ENCODE measurements around the gene CFLAR.
"Not testable (repeated sequence)": the region's sequence is repeated elsewhere in the genome, so short reads cannot be mapped to it uniquely, and the experiment has no call there.

Gene CFLAR

DNA sequence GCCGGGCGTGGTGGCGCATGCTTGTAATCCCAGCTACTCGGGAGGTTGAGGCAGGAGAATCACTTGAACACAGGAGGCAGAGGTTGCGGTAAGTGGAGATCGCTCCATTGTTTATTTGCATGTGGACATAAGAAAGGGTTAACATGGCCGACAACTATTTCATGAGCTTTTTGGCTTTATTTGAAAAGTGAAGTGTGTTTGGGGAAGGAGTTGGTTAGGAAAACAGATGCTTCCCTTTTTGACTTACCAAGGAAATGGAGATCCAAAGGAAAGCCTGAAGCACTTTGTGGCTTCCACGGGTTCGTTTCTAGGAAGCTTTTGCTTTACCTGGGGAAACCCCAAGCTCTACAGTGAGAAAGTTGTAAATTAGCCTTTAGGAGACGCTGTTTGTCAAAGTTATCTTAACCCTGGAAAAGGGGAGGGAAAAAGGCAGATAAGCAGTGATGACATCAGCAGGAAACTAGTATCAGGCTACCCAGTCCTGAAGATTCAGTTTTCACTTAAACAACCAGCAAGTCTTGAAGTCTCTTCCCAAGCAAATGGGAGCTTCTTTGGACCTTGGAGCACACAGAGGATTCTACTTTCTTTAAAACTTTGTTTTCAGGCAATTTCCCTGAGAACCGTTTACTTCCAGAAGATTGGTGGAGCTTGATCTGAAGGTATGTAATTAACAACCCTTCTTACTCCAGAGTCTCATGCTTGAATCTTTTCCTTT, 66.8 kb downstream of the CFLAR start, which contains the start of gene CASP10:
TSS of gene CASP10 (plus strand) at position 492 of the 715 bp plus-strand sequence. CDS start 2,637 bp downstream, outside the sequence.
- no peak for DNase-seq (ENCODE audit: low read depth, low spot score)

DNA sequence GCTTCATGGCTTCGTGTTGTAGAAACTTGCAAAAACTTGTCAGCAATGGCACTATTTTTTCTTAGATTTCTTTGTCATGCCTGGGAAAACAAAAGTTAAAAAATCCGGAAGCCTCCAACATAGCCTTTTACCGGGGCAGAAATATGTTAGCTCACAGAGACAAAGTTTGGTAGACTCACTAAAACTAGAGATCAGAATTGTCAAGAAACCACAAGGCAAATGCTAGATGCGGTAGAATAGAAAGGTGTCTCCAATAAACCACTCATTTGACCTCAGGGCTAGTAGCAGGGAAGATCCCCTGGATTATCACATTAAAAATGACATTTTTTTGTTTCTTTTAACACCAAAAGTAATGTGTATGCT, 67.4 kb downstream of the CFLAR start:
- DNase-seq (ENCODE audit: low read depth, low spot score): no peak

DNA sequence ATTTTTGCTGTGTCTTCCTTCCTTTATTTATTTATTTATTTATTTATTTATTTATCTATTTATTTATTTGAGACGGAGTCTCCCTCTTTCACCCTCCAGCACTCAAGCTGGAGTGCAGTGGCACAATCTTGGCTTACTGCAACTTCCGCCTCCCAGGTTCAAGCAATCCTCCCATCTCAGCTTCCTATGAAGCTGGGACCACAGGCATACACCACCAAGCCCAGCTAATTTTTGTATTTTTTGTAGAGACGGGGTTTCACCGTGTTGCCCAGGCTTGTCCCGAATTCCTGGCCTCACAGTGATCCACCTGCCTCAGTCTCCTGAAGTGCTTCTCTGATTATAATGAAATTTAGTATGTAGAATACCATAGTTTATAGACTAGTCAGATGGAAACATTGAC, 67.9 kb downstream of the CFLAR start:
- DNase-seq (ENCODE audit: low read depth, low spot score): not testable (repeated sequence)

- DNase-seq (ENCODE audit: low read depth, low spot score): not testable (repeated sequence)
Measured at GRCh38 chr2:201184248-201184647, 68.3 kb downstream of the CFLAR start.

DNA sequence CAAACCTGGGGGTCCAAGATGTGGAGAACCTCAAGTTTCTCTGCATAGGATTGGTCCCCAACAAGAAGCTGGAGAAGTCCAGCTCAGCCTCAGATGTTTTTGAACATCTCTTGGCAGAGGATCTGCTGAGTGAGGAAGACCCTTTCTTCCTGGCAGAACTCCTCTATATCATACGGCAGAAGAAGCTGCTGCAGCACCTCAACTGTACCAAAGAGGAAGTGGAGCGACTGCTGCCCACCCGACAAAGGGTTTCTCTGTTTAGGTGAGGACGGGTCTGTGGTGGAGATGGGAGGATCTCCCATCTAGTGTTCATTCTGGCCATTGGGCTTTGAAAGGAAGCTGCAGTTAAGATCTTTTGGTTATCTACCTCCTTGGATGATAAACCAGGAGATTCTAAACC, 69.9 kb downstream of the CFLAR start:
- DNase-seq (ENCODE audit: low read depth, low spot score): no peak

- no peak for DNase-seq (ENCODE audit: low read depth, low spot score)
Measured at GRCh38 chr2:201186982-201187381, 71.0 kb downstream of the CFLAR start.

DNA sequence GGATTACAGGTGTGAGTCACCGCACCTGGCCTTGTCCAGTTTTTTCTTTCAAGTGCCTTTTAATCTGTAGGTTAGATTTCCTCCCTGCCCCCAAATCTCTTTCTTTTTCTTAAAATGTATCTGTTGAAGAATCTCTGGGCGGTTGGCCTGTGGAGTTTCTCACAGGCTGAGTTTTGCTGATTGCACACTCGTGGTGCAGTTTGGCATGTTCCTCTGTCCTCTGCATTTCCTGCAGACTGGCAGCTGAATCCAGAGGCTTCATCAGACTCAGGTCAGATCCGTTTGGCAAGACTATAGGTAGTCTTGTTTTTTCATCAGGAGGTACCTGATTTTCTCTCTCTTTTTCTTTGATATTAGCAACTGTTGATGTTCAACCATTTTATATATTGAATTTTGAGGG, 72.5 kb downstream of the CFLAR start:
- DNase-seq (ENCODE audit: low read depth, low spot score): no peak

- no peak for DNase-seq (ENCODE audit: low read depth, low spot score)
Measured at GRCh38 chr2:201191132-201191875, 75.3 kb downstream of the CFLAR start.

- DNase-seq (ENCODE audit: low read depth, low spot score): no peak
Measured at GRCh38 chr2:201194097-201194496, 78.1 kb downstream of the CFLAR start.

DNA sequence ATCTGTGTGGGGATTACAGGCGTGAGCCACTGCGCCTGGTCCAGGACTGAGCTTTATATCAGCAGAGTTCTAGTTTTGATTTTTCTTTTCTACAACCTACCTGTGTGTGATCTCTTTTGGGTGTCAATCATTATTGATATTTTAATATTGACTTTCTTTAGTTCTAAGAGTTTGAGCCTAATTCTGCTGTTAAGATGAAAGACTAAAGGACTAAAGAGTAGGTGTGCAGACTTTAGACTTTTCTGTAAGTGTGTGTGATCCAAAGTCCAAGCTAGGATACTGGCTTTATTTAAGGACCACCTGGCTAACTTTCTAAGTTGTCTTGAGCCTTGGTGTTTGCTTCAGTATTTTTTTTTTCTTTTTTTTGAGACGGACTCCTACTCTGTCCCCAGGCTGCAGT, 79.4 kb downstream of the CFLAR start:
- no peak for DNase-seq (ENCODE audit: low read depth, low spot score)

GRCh38 chr2:201196003-201196402, 80.0 kb downstream of the CFLAR start:
- DNase-seq (ENCODE audit: low read depth, low spot score): no peak

- no peak for DNase-seq (ENCODE audit: low read depth, low spot score)
Measured at GRCh38 chr2:201196803-201197202, 80.8 kb downstream of the CFLAR start.

DNA sequence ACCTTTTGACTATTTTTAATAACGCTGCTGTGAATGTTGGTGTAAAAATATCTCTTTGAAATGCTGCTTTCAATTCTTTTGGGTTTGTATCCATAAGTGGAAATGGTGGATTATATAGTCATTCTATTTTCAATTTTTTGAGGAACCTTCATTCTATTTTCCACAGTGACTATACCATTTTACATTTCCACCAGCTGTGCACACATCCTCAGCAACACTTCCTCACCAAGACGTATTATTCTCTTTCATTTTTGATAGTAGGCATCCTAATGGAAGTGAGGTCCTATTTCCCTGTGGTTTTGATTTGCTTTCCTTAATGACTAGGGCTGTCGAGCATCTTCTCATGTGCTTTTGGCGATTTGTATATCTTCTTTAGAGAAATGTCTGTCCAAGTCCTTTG, 81.8 kb downstream of the CFLAR start:
- no peak for DNase-seq (ENCODE audit: low read depth, low spot score)

DNA sequence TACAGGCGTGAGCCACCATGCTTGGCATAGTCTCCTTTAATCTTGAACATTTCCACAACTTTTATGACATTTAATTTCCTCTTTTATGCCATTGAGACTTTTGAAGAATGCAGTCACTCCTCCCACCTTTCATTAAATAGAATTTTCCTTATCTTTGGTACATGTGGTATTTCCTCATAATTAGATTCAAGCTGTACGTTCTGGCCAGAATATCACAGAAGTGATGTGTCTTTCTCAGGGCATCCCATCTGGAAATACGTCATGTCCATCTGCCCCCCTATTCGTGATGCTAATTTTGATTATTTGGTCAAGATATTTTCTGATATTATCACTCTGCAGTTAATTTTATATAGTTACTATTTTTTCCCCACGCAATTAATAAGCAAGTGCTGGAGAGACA, 83.9 kb downstream of the CFLAR start:
- DNase-seq (ENCODE audit: low read depth, low spot score): no peak

DNA sequence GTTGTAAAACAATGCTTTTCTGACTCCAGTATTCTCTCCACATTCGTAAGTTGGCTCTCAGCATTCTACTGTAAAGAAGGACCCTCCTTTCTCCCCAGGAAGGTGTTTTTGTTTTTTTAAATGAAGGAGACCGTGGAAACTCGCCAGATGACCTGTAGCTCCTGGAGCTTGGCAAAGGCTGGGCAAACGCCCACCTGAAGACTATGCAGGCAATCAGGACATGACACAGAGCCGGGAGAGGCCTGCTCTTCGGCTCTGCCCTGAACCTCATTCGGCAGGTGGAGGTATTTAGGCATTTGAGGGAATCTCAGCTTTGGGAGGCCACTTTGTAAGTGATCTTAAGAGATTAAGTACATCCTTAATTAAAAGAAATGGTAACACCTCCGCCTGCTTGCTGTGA, 84.4 kb downstream of the CFLAR start:
- DNase-seq (ENCODE audit: low read depth, low spot score): no peak

DNA sequence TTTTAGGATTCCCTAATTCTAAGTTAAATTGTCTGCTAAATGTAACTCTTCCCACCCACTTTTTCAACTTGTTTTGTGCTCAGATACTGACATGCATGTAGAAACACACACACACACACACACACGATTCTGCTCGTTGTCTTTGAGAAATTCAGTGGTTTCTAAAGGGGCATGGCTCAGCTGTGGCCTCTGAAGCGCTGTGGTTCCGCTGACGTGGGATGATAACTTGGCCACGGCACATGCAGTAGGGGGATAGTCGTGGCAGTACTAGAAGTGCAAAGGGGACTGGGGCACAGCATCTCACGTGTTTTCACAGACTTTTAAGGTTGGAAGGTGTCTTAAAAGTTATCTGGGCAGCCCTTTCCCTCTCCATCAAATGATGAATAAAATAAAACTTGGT, 85.4 kb downstream of the CFLAR start:
- DNase-seq (ENCODE audit: low read depth, low spot score): no peak

- DNase-seq (ENCODE audit: low read depth, low spot score): no peak
Measured at GRCh38 chr2:201203916-201204654, 88.1 kb downstream of the CFLAR start.

DNA sequence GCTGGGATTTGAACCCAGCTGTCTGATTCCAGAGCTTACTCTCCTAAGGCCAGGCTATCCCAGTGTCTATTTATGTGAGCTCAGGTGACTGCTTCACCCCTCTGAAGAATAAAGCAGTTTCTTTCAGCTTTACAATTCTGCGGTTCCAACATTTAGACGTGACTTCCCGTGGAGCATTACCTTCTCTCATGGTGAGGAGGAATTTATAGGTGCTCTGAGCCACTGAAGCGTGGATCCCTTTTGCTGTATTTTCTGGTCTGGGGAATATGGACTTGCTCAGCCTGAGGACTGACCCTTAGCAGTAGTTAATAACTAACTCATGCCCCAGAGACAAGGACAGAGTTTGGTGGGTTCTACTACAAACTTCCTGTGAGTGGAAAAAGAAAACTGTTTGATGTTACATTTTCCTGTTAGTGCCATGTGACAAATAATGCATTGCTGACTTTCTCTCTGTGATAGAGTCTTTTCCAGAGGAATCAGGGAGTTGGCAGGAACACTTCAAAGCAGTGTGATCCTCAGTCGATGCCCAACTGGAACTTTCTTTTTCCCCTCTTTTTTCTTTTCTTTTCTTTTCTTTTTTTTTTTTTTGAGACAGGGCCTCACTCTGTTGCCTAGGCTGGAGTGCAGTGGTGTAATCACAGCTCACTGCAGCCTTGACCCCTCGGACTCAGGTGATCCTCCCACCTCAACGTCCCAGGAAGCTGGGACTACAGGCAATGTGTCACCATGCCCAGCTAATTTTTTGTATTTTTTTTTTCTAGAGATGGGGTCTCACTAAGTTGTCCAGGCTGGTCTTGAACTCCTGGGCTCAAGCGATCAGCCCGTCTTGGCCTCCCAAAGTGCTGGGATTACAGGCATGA, 88.9 kb downstream of the CFLAR start:
- DNase-seq (ENCODE audit: low read depth, low spot score): no peak

DNA sequence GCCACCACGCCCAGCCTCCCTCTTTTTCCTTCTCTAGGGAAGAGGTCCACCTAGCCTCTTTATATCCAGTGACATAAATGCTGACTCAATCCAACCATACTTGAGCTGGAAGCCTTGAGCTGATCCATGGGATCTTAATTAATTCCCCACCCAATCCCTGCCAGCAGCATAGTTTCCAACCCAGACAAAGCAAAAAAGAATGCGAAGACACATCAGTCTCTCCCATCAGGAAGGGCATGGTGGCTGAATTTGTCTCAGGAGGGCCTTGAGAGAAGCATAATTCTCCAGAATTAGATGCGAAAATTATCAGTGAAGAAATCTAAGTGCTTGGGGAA, 89.5 kb downstream of the CFLAR start:
- no peak for DNase-seq (ENCODE audit: low read depth, low spot score)

DNA sequence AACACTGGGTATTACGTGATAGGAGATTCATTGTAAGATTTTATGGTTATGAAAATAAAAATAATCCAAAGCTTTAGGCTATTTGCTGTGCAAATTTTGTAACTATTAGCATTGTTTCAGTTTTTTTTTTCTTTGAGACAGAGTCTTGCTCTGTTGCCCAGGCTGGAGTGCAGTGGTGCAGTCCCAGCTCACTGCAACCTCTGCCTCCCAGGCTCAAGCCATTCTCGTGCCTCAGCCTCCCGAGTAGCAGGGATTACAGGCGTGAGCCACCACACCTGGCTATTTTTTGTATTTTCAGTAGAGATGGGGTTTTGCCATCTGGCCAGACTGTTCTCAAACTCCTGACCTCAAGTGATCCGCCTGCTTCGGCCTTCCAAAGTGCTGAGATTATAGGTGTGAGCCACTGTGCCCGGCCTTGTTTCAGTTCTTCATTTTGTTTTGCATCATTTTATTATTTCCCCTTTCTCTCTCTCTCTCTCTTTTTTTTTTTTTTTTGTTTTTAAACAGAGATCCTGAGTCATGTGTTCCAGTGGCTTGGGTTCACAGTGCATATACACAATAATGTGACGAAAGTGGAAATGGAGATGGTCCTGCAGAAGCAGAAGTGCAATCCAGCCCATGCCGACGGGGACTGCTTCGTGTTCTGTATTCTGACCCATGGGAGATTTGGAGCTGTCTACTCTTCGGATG, 92.7 kb downstream of the CFLAR start:
- no peak for DNase-seq (ENCODE audit: low read depth, low spot score)

- DNase-seq (ENCODE audit: low read depth, low spot score): no peak
Measured at GRCh38 chr2:201215963-201216362, 100.0 kb downstream of the CFLAR start.

All from iPS DF 19.7 (cell line).